Ishikawa (cell line): Measurements from ENCODE around the gene FH.

Source experiments
- CEBPB ChIP-seq: IDR thresholded peaks from 2 replicates; pipeline ENCODE4 v1.6.1; 2012
- CREB1 ChIP-seq: IDR thresholded peaks from 2 replicates; pipeline ENCODE4 v1.6.1; 2012; ENCODE audit warnings: low read depth
- EGR1 ChIP-seq: IDR thresholded peaks from 2 replicates; pipeline ENCODE4 v1.6.1; 2012
- EP300 ChIP-seq: IDR thresholded peaks from 2 replicates; pipeline ENCODE4 v1.6.1; 2012; ENCODE audit warnings: borderline replicate concordance
- FOXM1 ChIP-seq: IDR thresholded peaks from 2 replicates; pipeline ENCODE4 v1.6.1; 2012; ENCODE audit warnings: low read depth, borderline replicate concordance
- MAX ChIP-seq: IDR thresholded peaks from 2 replicates; pipeline ENCODE4 v1.6.1; 2012
- NFIC ChIP-seq: IDR thresholded peaks from 2 replicates; pipeline ENCODE4 v1.6.1; 2012
- RAD21 ChIP-seq: IDR thresholded peaks from 2 replicates; pipeline ENCODE4 v1.6.1; 2012; ENCODE audit warnings: low read depth
- TAF1 ChIP-seq: IDR thresholded peaks from 2 replicates; pipeline ENCODE4 v1.6.1; 2012; ENCODE audit warnings: low read depth, mild to moderate bottlenecking
- TCF12 ChIP-seq: IDR thresholded peaks from 2 replicates; pipeline ENCODE4 v1.6.1; 2012; ENCODE audit warnings: low read depth
- TEAD4 ChIP-seq: IDR thresholded peaks from 2 replicates; pipeline ENCODE4 v1.6.1; 2012
- YY1 ChIP-seq: IDR thresholded peaks from 2 replicates; pipeline ENCODE4 v1.6.1; 2012; ENCODE audit warnings: low read depth
- ZBTB7A ChIP-seq: IDR thresholded peaks from 2 replicates; pipeline ENCODE4 v1.6.1; 2012; ENCODE audit warnings: low read depth
- TF ChIP-seq, protein P1 (sequence below): IDR thresholded peaks from 2 replicates; pipeline ENCODE4 v1.6.1; 2012
- TF ChIP-seq, protein P2 (sequence below): IDR thresholded peaks from 2 replicates; pipeline ENCODE4 v1.6.1; 2012; ENCODE audit warnings: low read depth, mild to moderate bottlenecking

FH gene

GRCh38 chr1:241482761-241483250, 36.7 kb downstream of the FH start:
- TF ChIP-seq MAX, result no peak
- TF ChIP-seq, protein P1, sequence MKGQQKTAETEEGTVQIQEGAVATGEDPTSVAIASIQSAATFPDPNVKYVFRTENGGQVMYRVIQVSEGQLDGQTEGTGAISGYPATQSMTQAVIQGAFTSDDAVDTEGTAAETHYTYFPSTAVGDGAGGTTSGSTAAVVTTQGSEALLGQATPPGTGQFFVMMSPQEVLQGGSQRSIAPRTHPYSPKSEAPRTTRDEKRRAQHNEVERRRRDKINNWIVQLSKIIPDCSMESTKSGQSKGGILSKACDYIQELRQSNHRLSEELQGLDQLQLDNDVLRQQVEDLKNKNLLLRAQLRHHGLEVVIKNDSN, result no peak
- no peak for TF ChIP-seq RAD21
- no peak for TF ChIP-seq NFIC
- no peak for TF ChIP-seq EGR1
- TF ChIP-seq TEAD4, result no peak
- TF ChIP-seq CEBPB, result no peak
- TF ChIP-seq TCF12, result no peak
- TF ChIP-seq TAF1, result no peak
- TF ChIP-seq CREB1, result no peak
- TF ChIP-seq, protein P2, sequence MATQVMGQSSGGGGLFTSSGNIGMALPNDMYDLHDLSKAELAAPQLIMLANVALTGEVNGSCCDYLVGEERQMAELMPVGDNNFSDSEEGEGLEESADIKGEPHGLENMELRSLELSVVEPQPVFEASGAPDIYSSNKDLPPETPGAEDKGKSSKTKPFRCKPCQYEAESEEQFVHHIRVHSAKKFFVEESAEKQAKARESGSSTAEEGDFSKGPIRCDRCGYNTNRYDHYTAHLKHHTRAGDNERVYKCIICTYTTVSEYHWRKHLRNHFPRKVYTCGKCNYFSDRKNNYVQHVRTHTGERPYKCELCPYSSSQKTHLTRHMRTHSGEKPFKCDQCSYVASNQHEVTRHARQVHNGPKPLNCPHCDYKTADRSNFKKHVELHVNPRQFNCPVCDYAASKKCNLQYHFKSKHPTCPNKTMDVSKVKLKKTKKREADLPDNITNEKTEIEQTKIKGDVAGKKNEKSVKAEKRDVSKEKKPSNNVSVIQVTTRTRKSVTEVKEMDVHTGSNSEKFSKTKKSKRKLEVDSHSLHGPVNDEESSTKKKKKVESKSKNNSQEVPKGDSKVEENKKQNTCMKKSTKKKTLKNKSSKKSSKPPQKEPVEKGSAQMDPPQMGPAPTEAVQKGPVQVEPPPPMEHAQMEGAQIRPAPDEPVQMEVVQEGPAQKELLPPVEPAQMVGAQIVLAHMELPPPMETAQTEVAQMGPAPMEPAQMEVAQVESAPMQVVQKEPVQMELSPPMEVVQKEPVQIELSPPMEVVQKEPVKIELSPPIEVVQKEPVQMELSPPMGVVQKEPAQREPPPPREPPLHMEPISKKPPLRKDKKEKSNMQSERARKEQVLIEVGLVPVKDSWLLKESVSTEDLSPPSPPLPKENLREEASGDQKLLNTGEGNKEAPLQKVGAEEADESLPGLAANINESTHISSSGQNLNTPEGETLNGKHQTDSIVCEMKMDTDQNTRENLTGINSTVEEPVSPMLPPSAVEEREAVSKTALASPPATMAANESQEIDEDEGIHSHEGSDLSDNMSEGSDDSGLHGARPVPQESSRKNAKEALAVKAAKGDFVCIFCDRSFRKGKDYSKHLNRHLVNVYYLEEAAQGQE, result no peak
- no peak for TF ChIP-seq ZBTB7A
- no peak for TF ChIP-seq YY1
- no peak for TF ChIP-seq EP300
- no peak for TF ChIP-seq FOXM1

GRCh38 chr1:241479294-241479693, 40.3 kb downstream of the FH start:
- TF ChIP-seq FOXM1 (no peak), CEBPB (no peak), RAD21 (no peak), CREB1 (no peak), NFIC (no peak), EGR1 (no peak), YY1 (no peak), TEAD4 (no peak), TAF1 (no peak), EP300 (no peak), TCF12 (no peak), ZBTB7A (no peak), MAX (no peak)
- TF ChIP-seq, protein P1, result no peak
- TF ChIP-seq, protein P2, result no peak

DNA sequence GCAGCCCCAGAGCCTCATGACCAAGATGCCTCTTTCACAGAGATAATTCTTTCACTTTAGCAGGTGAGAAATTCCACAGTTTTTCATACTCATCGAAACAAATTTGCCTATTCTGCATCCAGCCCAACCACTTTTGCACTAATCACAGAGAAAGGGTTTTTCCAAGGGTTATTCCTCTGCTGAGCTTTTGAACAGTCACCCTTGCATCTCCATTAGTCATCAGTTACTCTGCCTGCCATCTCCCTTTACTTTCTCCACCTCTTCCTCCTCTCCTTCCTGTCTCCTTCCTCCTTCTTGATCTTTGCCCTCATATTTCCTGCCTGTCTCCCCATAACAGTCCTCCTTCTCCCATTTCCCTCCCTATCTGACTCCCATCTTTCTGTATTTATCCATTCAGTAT, 43.9 kb downstream of the FH start:
- no peak for TF ChIP-seq TEAD4
- no peak for TF ChIP-seq CEBPB
- no peak for TF ChIP-seq TAF1
- no peak for TF ChIP-seq CREB1
- TF ChIP-seq FOXM1, result no peak
- TF ChIP-seq NFIC, result no peak
- no peak for TF ChIP-seq YY1
- no peak for TF ChIP-seq RAD21
- TF ChIP-seq, protein P2, result no peak
- TF ChIP-seq ZBTB7A, result no peak
- no peak for TF ChIP-seq EGR1
- TF ChIP-seq MAX, result no peak
- TF ChIP-seq TCF12, result no peak
- TF ChIP-seq, protein P1, result no peak
- TF ChIP-seq EP300, result no peak

GRCh38 chr1:241473026-241473425, 46.5 kb downstream of the FH start:
- TF ChIP-seq CREB1, result no peak
- TF ChIP-seq, protein P2, result no peak
- TF ChIP-seq TCF12, result no peak
- no peak for TF ChIP-seq EGR1
- no peak for TF ChIP-seq TAF1
- no peak for TF ChIP-seq FOXM1
- no peak for TF ChIP-seq YY1
- no peak for TF ChIP-seq CEBPB
- TF ChIP-seq NFIC, result no peak
- no peak for TF ChIP-seq ZBTB7A
- TF ChIP-seq TEAD4, result no peak
- no peak for TF ChIP-seq RAD21
- TF ChIP-seq MAX, result no peak
- no peak for TF ChIP-seq EP300
- TF ChIP-seq, protein P1, result no peak
